GM18502 (cell line): ENCODE data around the gene CNKSR2.

Experiments
- ATAC-seq: cut with Tn5 transposase; IDR thresholded peaks from one replicate; pipeline ENCODE4 v1.9.1; 2021; ENCODE audit warnings: mild to moderate bottlenecking; ENCODE audit not compliant: unreplicated experiment, poor library complexity

The CNKSR2 gene

DNA sequence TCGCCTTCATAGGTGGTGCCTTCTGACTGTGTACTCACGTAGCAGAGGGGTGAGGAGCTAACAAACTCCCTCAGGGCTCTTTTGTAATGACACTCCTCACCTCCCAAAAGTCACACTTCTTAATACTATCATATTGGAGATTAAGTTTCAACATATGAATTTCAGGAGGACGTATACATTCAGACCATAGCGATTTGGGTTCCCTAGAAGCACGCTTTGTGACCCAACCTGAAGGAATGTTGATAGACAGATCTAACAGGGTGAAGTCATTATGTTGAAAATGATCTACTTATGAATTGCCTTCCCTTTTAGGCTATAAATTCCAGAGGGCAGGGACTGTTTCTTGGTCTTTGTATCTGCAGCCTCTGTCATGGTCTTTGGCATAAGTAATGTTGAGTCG, 287.1 kb downstream of the CNKSR2 start:
- no peak for ATAC-seq

GRCh38 chrX:21662761-21663160, 288.5 kb downstream of the CNKSR2 start:
- no peak for ATAC-seq

- no peak for ATAC-seq
These were observed 292.0 kb downstream of the CNKSR2 start for GRCh38 chrX:21666252-21666651.

DNA sequence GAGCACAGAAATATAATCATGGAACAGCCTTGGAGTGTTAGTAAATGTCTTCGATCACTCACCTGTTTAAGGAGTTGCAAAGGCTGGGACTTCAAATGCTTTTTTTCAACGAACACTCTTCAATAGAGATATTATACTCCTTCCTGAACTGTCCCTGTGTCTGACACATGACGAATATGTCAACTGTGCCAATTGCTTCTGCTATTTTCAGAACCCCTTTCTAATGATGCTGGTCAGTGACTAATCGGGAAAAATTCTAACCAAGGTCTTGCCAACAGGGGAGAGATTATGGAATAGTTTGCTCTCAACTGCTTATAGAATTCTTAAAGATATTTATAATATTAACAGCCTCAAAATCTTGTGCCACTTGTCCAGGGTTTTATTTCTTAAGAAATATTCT, 292.5 kb downstream of the CNKSR2 start:
- ATAC-seq = no peak

- ATAC-seq = no peak
These were observed 300.4 kb downstream of the CNKSR2 start for GRCh38 chrX:21674430-21675186.

DNA sequence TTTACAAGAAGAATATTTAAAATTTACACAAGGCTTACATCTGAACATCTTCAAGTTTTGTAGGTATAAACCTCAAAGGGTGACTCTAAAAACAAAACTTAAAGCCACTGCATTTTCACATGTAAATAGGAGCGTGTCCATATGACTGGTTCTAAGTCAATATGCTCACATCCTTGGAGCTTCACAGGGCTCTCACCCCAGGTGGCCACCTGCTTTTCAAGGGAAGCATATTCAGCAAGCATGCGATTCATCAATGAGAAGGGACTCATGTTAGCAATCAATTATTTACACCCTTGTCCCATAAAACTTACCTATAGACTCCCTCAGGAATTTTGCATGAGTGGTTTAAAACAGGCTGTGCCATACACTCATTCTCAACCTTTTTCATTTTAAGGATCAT, 301.7 kb downstream of the CNKSR2 start:
- no peak for ATAC-seq

DNA sequence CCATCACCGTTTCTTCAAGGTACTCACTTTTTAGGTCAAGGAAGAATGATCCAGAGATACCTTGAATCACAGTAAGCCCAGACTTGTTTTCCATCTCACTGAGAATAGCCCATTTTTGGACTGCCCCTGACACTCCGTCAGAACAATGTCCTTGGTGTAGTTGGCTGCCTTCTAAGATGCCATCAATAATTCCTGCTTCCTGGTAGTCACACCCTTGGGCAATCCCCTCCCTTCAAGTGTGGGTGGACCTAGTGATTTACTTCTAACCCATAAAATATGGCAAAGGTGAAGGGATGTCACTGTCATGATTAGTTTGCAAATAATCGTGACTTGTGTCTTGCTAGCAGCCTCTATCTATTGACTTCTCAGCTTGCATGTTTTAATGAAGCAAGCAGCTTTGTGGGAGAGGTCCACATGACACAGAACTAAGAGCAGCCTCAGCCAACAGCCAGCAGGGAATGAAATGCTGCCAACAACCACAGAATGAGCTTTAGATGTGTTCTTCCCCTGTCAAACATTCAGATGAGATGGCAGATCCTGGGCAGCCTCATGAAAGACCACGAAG, 303.9 kb downstream of the CNKSR2 start:
- ATAC-seq = no peak

GRCh38 chrX:21683941-21684340, 309.7 kb downstream of the CNKSR2 start:
- no peak for ATAC-seq

GRCh38 chrX:21691512-21692018, 317.3 kb downstream of the CNKSR2 start:
- ATAC-seq = no peak

DNA sequence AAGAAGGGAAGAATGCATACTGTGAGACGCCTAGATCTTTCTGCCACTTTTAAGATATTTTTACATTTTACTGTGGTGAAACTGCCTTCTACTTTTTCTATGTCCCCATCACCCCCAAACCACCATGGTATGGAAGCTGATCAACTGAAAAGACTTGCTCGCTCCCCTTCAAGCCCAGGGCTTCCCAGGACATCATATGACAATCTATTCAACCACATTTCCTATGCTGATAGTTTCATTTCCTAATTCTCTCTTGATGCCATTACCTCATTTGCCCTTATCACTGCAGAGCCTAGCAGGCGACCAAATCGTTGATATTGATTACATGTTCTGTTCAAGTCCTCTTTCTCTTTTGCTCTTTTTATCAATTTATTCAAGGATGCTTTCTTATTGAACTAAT, 324.1 kb downstream of the CNKSR2 start:
- ATAC-seq = no peak

GRCh38 chrX:21699136-21699535, 324.9 kb downstream of the CNKSR2 start:
- ATAC-seq = no peak

- no peak for ATAC-seq
These were observed 326.1 kb downstream of the CNKSR2 start for GRCh38 chrX:21700275-21700674.

DNA sequence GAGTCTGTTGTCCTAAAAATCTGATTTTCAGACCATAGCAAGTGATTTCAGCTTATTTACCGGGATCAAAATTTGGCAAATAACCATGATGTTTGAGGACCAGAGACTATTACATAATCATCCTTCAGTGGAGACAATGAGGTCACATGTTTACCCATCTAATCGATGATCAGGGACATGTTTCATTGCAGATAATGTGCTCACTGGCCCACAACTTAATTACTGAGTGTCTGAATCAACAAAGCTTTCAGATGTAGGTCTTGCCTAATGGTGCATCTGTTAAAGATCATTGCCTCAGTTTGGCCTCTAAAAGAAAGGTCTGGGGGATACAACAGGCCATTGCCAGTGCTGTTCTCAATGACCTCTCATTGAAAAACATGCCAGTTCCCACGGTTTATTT, 326.7 kb downstream of the CNKSR2 start:
- ATAC-seq = no peak

- ATAC-seq = no peak
These were observed 328.5 kb downstream of the CNKSR2 start for GRCh38 chrX:21702725-21703124.
